MM.1S (cell line): ENCODE measurements around the gene PTPN1.

Source experiments
- EZH2 ChIP-seq: fragments of 300-600 bp; sonication (generic); optimal IDR thresholded peaks from 2 replicates; pipeline ENCODE3; 2017; ENCODE audit warnings: low read depth, mild to moderate bottlenecking, antibody characterized with exemption, low read length, mixed read lengths
- TF ChIP-seq, protein P1 (sequence below): fragments of 300-600 bp; sonication (generic); IDR thresholded peaks from 2 replicates; pipeline ENCODE4 v1.5.1; 2016; ENCODE audit warnings: antibody characterized with exemption, low read length, mixed read lengths

- no peak for TF ChIP-seq EZH2
- TF ChIP-seq, protein P1, sequence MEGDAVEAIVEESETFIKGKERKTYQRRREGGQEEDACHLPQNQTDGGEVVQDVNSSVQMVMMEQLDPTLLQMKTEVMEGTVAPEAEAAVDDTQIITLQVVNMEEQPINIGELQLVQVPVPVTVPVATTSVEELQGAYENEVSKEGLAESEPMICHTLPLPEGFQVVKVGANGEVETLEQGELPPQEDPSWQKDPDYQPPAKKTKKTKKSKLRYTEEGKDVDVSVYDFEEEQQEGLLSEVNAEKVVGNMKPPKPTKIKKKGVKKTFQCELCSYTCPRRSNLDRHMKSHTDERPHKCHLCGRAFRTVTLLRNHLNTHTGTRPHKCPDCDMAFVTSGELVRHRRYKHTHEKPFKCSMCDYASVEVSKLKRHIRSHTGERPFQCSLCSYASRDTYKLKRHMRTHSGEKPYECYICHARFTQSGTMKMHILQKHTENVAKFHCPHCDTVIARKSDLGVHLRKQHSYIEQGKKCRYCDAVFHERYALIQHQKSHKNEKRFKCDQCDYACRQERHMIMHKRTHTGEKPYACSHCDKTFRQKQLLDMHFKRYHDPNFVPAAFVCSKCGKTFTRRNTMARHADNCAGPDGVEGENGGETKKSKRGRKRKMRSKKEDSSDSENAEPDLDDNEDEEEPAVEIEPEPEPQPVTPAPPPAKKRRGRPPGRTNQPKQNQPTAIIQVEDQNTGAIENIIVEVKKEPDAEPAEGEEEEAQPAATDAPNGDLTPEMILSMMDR = no peak
These were observed 41.8 kb upstream of the PTPN1 start for GRCh38 chr20:50468378-50468798.
